ENCODE data around the gene MYMX.

Gene MYMX

GRCh38 chr6:44265722-44266233, 49.1 kb downstream of the MYMX start:
- no peak for DNase-seq

- no peak for DNase-seq
Observed at GRCh38 chr6:44266347-44266746, 49.6 kb downstream of the MYMX start.

- DNase-seq: no peak
Observed at GRCh38 chr6:44267252-44267651, 50.5 kb downstream of the MYMX start.
